ENCODE results near the gene ZNF354B. TPM values are rescaled to one million over a fixed set of nuclear protein-coding genes. Genes with fewer than 3 reads are reported as not detected.

ZNF354B gene
- total and polyA plus RNA-seq, 2 of the 8 experiments (the other 6 are each of a cell fraction or from before 2014, with no cell fraction given) = 5.0 to 10.8 TPM

Small RNAs within 50 kb of the gene (small RNA-seq; reads per million reads assigned to genes)
- gene AC126915.2 (ENCODE audit: insufficient read depth) = not detected
- not detected for gene AC126915.3 (ENCODE audit: insufficient read depth)

Other genes with a start within 250 kb of the ZNF354B start
- gene CLK4, start 232.9 kb upstream of the ZNF354B start, total RNA-seq (2021; fragmentation: NEBNext Ultra II Directional; extraction: Animal tissue kit (Norgen Biotek cat#: 25700)) = 11.0 and 12.6 TPM in 2 replicates
- 4.2 and 8.1 TPM in 2 replicates for gene CLK4, start 232.9 kb upstream of the ZNF354B start, polyA plus RNA-seq (2011; rRNA removed)
- 16.5 and 19.5 TPM in 2 replicates for gene ZNF354A, start 129.3 kb upstream of the ZNF354B start, total RNA-seq (2021; fragmentation: NEBNext Ultra II Directional; extraction: Animal tissue kit (Norgen Biotek cat#: 25700))
- gene ZNF354A, start 129.3 kb upstream of the ZNF354B start, polyA plus RNA-seq (2011; rRNA removed) = 5.3 and 6.0 TPM in 2 replicates
- gene ZFP2, start 36.0 kb downstream of the ZNF354B start, total RNA-seq (2021; fragmentation: NEBNext Ultra II Directional; extraction: Animal tissue kit (Norgen Biotek cat#: 25700)) = 0.52 and 0.78 TPM in 2 replicates
- 0.19 and 0.20 TPM in 2 replicates for gene ZFP2, start 36.0 kb downstream of the ZNF354B start, polyA plus RNA-seq (2011; rRNA removed)
- gene ZNF454, start 81.2 kb downstream of the ZNF354B start, total RNA-seq (2021; fragmentation: NEBNext Ultra II Directional; extraction: Animal tissue kit (Norgen Biotek cat#: 25700)) = 0.88 and 1.2 TPM in 2 replicates
- 0.33 and 0.69 TPM in 2 replicates for gene ZNF454, start 81.2 kb downstream of the ZNF354B start, polyA plus RNA-seq (2011; rRNA removed)
- gene GRM6, start 135.4 kb downstream of the ZNF354B start, total RNA-seq (2021; fragmentation: NEBNext Ultra II Directional; extraction: Animal tissue kit (Norgen Biotek cat#: 25700)) = not detected in 2 replicates
- 0.02 TPM in 1 of 2 replicates, not detected in the other for gene GRM6, start 135.4 kb downstream of the ZNF354B start, polyA plus RNA-seq (2011; rRNA removed)
- 3.1 and 3.9 TPM in 2 replicates for gene ZNF879, start 163.9 kb downstream of the ZNF354B start, total RNA-seq (2021; fragmentation: NEBNext Ultra II Directional; extraction: Animal tissue kit (Norgen Biotek cat#: 25700))
- 1.4 and 2.2 TPM in 2 replicates for gene ZNF879, start 163.9 kb downstream of the ZNF354B start, polyA plus RNA-seq (2011; rRNA removed)
- gene ZNF354C, start 200.4 kb downstream of the ZNF354B start, total RNA-seq (2021; fragmentation: NEBNext Ultra II Directional; extraction: Animal tissue kit (Norgen Biotek cat#: 25700)) = 2.3 and 2.6 TPM in 2 replicates
- gene ZNF354C, start 200.4 kb downstream of the ZNF354B start, polyA plus RNA-seq (2011; rRNA removed) = 0.64 and 0.85 TPM in 2 replicates

All from H1 (cell line).